HCT116 (cell line): ENCODE measurements around the gene TAOK3. TPM values are rescaled to one million over a fixed set of nuclear protein-coding genes. Genes with fewer than 3 reads are reported as not detected.

Experiments
- ATAC-seq: fragments of 200-7000 bp; cut with Tn5 transposase; 2 replicates; pipeline ENCODE4 v1.9.1; 2020; ENCODE audit warnings: mild to moderate bottlenecking, moderate library complexity
- BruUV-seq: library from RNA; stranded (reverse); fragments of 400-500 nt; replicated peaks from 2 replicates; lab custom pipeline; 2021; lab: Mats Ljungman, UMichigan
- CTCF ChIA-PET: fragments of 300-600 bp; sonication (Branson Sonifier 250); formaldehyde crosslinking; loops from one replicate; lab custom pipeline; 2021; ENCODE audit warnings: antibody characterized with exemption; lab: Charles Lee
- POLR2A ChIA-PET: fragments of 300-600, 350-600 bp; sonication (Branson Sonifier 250); formaldehyde crosslinking; loops from one replicate; lab custom pipeline; 2021; ENCODE audit warnings: antibody characterized with exemption; lab: Charles Lee
- RAD21 ChIA-PET, 2 experiments: fragments of 300-600 bp; sonication (Branson Sonifier 250); formaldehyde crosslinking; loops; one replicate each; lab custom pipeline; 2023; ENCODE audit warnings: low total read pairs in 2 of 2; ENCODE audit not compliant: uncharacterized antibody in 2 of 2, unreplicated experiment in 2 of 2, low non-redundant PET in 1 of 2; lab: Charles Lee
- DNase-seq: peaks from one replicate; pipeline ENCODE4 v3.0.0-alpha.2; 2010; ENCODE audit warnings: low read depth, low spot score
- H2AFZ ChIP-seq: fragments of 200-600 bp; shearing (Covaris generic), sonication (generic); 2 replicates; pipeline ENCODE4 v1.6.1; 2017; ENCODE audit warnings: low read depth, mixed run types, mixed read lengths, antibody characterized with exemption, low read length; ENCODE audit not compliant: poor library complexity, severe bottlenecking
- H3K27ac ChIP-seq: 2 replicates; pipeline ENCODE4 v1.5.1; 2012; ENCODE audit warnings: low read depth, low read length
- H3K27me3 ChIP-seq: fragments of 200-600 bp; sonication (generic); 2 replicates; pipeline ENCODE4 v1.6.1; 2016; ENCODE audit warnings: mixed run types, low read length, mixed read lengths; ENCODE audit not compliant: insufficient read depth
- H3K36me3 ChIP-seq, 2 experiments: fragments of 200-500 bp in 1 of 2; fragments of 200-600 bp in 1 of 2; sonication (Bioruptor generic) in 1 of 2; sonication (generic) in 1 of 2; 2 replicates each; pipeline versions ENCODE4 v1.5.1 to v1.6.1; 2014 to 2016; ENCODE audit warnings: low read length in 2 of 2, inconsistent platforms in 1 of 2, mixed read lengths in 1 of 2, mixed run types in 1 of 2; ENCODE audit not compliant: insufficient read depth in 2 of 2, control insufficient read depth in 1 of 2
- H3K4me1 ChIP-seq, 2 experiments: fragments of 200-600 bp in 1 of 2; sonication (generic) in 1 of 2; 2 replicates each; pipeline versions ENCODE4 v1.5.1 to v1.6.1; 2012 to 2017; ENCODE audit warnings: low read length in 2 of 2, inconsistent platforms in 1 of 2, mild to moderate bottlenecking in 1 of 2, mixed read lengths in 1 of 2, mixed run types in 1 of 2, moderate library complexity in 1 of 2; ENCODE audit not compliant: insufficient read depth in 2 of 2, control insufficient read depth in 1 of 2
- H3K4me2 ChIP-seq: fragments of 200-600 bp; sonication (generic); 2 replicates; pipeline ENCODE4 v1.6.1; 2017; ENCODE audit warnings: mixed run types, low read length, mixed read lengths
- H3K4me3 ChIP-seq, 2 experiments: fragments of 200-600 bp in 1 of 2; sonication (generic) in 1 of 2; replicated peaks in 1 of 2; 2 replicates each; pipeline ENCODE4 v1.5.1; 2011 to 2016; ENCODE audit warnings: low read length in 2 of 2, control low read depth in 1 of 2, low read depth in 1 of 2, mild to moderate bottlenecking in 1 of 2, mixed read lengths in 1 of 2, mixed run types in 1 of 2
- H3K79me2 ChIP-seq: fragments of 200-600 bp; sonication (generic); 2 replicates; pipeline ENCODE4 v1.6.1; 2017; ENCODE audit warnings: mild to moderate bottlenecking, mixed run types, low read length, moderate library complexity, mixed read lengths; ENCODE audit not compliant: insufficient read depth
- H3K9ac ChIP-seq: fragments of 200-600 bp; sonication (generic); 2 replicates; pipeline ENCODE4 v1.6.1; 2016; ENCODE audit warnings: low read length, mixed read lengths
- H3K9me2 ChIP-seq: fragments of 200-600 bp; sonication (generic), shearing (Covaris generic); 2 replicates; pipeline ENCODE4 v1.6.1; 2017; ENCODE audit warnings: mixed run types, mild to moderate bottlenecking, moderate library complexity; ENCODE audit not compliant: insufficient read depth
- H3K9me3 ChIP-seq, 2 experiments: fragments of 200-500 bp in 1 of 2; fragments of 200-600 bp in 1 of 2; sonication (Bioruptor generic) in 1 of 2; sonication (generic) in 1 of 2; 2 replicates each; pipeline ENCODE4 v1.6.1; 2014 to 2017; ENCODE audit warnings: low read length in 2 of 2, mixed read lengths in 2 of 2, inconsistent platforms in 1 of 2, low read depth in 1 of 2, mild to moderate bottlenecking in 1 of 2, mixed run types in 1 of 2, moderate library complexity in 1 of 2; ENCODE audit not compliant: control insufficient read depth in 1 of 2, insufficient read depth in 1 of 2
- H4K20me1 ChIP-seq: fragments of 200-600 bp; sonication (generic), shearing (Covaris generic); 2 replicates; pipeline ENCODE4 v1.6.1; 2017; ENCODE audit warnings: mixed run types, mild to moderate bottlenecking, moderate library complexity; ENCODE audit not compliant: insufficient read depth
- ATF3 ChIP-seq: IDR thresholded peaks from 2 replicates; pipeline ENCODE4 v1.6.1; 2012
- CEBPB ChIP-seq: IDR thresholded peaks from 2 replicates; pipeline ENCODE4 v1.6.1; 2012; ENCODE audit warnings: low read depth
- CTCF ChIP-seq, 3 experiments: fragments of 200-600 bp in 1 of 3; sonication (generic) in 1 of 3; IDR thresholded peaks in 2 of 3; conservative IDR thresholded peaks in 1 of 3; 2 replicates each; pipeline ENCODE4 v1.5.1; 2012 to 2017; ENCODE audit warnings: low read depth in 2 of 3, low read length in 2 of 3, antibody characterized with exemption in 1 of 3, borderline replicate concordance in 1 of 3, control low read depth in 1 of 3, mild to moderate bottlenecking in 1 of 3, mixed read lengths in 1 of 3, mixed run types in 1 of 3, moderate library complexity in 1 of 3; ENCODE audit not compliant: insufficient read depth in 1 of 3
- EGR1 ChIP-seq: IDR thresholded peaks from 2 replicates; pipeline ENCODE4 v1.6.1; 2012; ENCODE audit warnings: low read depth
- ELF1 ChIP-seq: IDR thresholded peaks from 2 replicates; pipeline ENCODE4 v1.6.1; 2012; ENCODE audit warnings: low read depth, borderline replicate concordance
- FOSL1 ChIP-seq: IDR thresholded peaks from 2 replicates; pipeline ENCODE4 v1.6.1; 2012; ENCODE audit warnings: low read depth
- POLR2A ChIP-seq: IDR thresholded peaks from 2 replicates; pipeline ENCODE4 v1.7.0; 2011; ENCODE audit warnings: borderline replicate concordance; ENCODE audit not compliant: insufficient read depth, insufficient read length; ENCODE audit errors: extremely low read depth
- POLR2AphosphoS5 ChIP-seq: IDR thresholded peaks from 2 replicates; pipeline ENCODE4 v1.6.1; 2011; ENCODE audit warnings: mild to moderate bottlenecking, low read depth, low read length, moderate library complexity
- REST ChIP-seq: IDR thresholded peaks from 2 replicates; pipeline ENCODE4 v1.6.1; 2012; ENCODE audit warnings: low read depth
- SIN3A ChIP-seq: IDR thresholded peaks from 2 replicates; pipeline ENCODE4 v1.6.1; 2012; ENCODE audit warnings: low read depth
- SRF ChIP-seq: IDR thresholded peaks from 2 replicates; pipeline ENCODE4 v1.6.1; 2012; ENCODE audit warnings: low read depth
- TCF7L2 ChIP-seq: IDR thresholded peaks from 2 replicates; pipeline ENCODE4 v1.7.0; 2011; ENCODE audit warnings: borderline replicate concordance, inconsistent platforms; ENCODE audit not compliant: insufficient read depth, insufficient read length; ENCODE audit errors: extremely low read depth
- YY1 ChIP-seq: IDR thresholded peaks from 2 replicates; pipeline ENCODE4 v1.6.1; 2011; ENCODE audit warnings: low read length, low read depth, moderate library complexity, mild to moderate bottlenecking; ENCODE audit not compliant: insufficient replicate concordance; ENCODE audit errors: extremely low read depth
- intact Hi-C: fragments of 100-400 bp; cut with micrococcal nuclease; formaldehyde crosslinking; loops from 2 replicates; pipeline ENCODE4 v1.10.0; 2022
- total RNA-seq: library from RNA; stranded (reverse); gene quantifications from one replicate; pipeline ENCODE4 v1.2.1, GENCODE V29; 2021; ENCODE audit not compliant: unreplicated experiment

TAOK3 gene
- total RNA-seq, 1 experiment from 2014 or later = 10.5 TPM

GRCh38 chr12:118140825-118141224 is 231.9 kb downstream of the TAOK3 start:
- BruUV-seq = no TSS peak
- no peak for DNase-seq
- H3K9me2 ChIP-seq = no peaks in the 10 kb centered on the region
- no peak overlapping the region for H3K4me3 ChIP-seq
- RAD21 ChIA-PET = no interaction called here
- CTCF ChIA-PET = no interaction called here
- intact Hi-C loops = no loop called here
- no peaks in the 10 kb centered on the region for H3K9me3 ChIP-seq
- H3K4me1 ChIP-seq = peaks cover 2 to 8% of the 10 kb centered on the region in 2 experiments; a peak in 2 of 4 replicates
- no peaks in the 10 kb centered on the region for H4K20me1 ChIP-seq
- no peaks in the 10 kb centered on the region for H3K27me3 ChIP-seq
- peaks cover 29 to 44% of the 10 kb centered on the region in 2 experiments for H3K36me3 ChIP-seq
- no peak for TF ChIP-seq POLR2AphosphoS5
- no peak for TF ChIP-seq EGR1
- TF ChIP-seq FOSL1 = no peak
- TF ChIP-seq POLR2A = no peak
- TF ChIP-seq CTCF (IDR thresholded peaks at IDR 0.05 in 2 of 3, conservative IDR thresholded peaks at IDR 0.05 in 1 of 3; ENCODE audit: borderline replicate concordance in 1 of 3, insufficient read depth in 1 of 3, low read depth in 2 of 3, low read length in 2 of 3) = no peak
- TF ChIP-seq TCF7L2 = no peak
- TF ChIP-seq CEBPB = no peak
- no peak for TF ChIP-seq ATF3
- no peak for TF ChIP-seq REST
- no peak for TF ChIP-seq SIN3A
- TF ChIP-seq SRF = no peak
- no peak for TF ChIP-seq YY1
- no peak for TF ChIP-seq ELF1
- TF ChIP-seq, all 23 proteins: peak for 0
- Histone ChIP-seq H3K79me2 (peaks cover 45% of the 10 kb centered on the region), H2AFZ (no peak overlapping the region), H3K27ac (no peak overlapping the region), H3K9ac (no peak overlapping the region), H3K4me2 (no peak overlapping the region)
- ATAC-seq = no peak
- POLR2A ChIA-PET = no interaction called here
